ENCODE results near the gene ZNF536.

ZNF536 gene

DNA sequence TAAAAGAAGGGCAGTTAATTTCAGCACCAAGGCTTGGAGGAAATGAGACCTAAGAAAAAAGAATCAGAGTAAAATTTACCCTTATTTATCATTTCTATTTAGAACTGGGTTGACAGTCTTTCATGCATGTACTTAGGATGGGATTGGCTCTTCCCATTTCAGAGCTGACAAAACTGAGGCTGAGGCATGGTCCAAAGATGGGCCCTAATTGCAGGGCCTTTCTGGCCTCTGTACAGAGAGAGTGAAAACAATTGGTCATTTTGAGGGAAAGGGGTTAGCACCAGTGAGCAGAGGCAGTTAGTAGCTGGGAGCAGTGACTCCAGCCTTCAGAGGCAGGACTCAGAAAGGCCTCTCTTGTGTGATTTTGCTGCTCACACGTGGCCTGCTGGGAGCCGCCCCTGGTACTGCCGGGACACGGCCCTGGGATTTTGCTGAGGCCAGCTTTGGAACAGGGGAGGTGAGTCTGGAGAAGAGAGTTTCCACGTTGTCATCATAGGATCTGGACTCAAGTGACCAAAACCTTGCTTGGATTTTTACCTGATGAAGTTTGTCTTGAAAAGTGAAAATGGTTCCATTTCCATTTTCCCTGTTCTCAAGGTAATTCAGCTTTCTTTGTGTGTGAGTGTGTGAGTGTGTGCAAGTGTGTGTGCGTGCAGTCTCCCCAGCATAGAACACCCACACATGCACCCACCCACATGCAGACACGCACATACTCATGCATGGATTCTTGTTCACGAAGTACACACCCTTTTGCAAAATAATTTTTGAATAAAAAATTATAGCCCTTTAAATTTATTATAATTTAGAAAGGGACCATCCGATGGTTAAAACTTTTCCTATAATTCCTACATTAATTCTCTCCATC is at the start of gene ZNF536:
TSS of gene ZNF536 (plus strand) at position 425 of the 865 bp plus-strand sequence. CDS start 71,179 bp downstream, outside the sequence.
- no peak for DNase-seq (ENCODE audit: low spot score in 2 of 2)
- Mint-ChIP-seq H3K36me3 (no peaks in the 10 kb centered on the region), H3K27ac (no peak within 1 kb of the TSS), H3K9me3 (no peaks in the 10 kb centered on the region), H3K4me1 (no peaks in the 10 kb centered on the region), H3K4me3 (no peak within 1 kb of the TSS)
- no peak for ATAC-seq

DNA sequence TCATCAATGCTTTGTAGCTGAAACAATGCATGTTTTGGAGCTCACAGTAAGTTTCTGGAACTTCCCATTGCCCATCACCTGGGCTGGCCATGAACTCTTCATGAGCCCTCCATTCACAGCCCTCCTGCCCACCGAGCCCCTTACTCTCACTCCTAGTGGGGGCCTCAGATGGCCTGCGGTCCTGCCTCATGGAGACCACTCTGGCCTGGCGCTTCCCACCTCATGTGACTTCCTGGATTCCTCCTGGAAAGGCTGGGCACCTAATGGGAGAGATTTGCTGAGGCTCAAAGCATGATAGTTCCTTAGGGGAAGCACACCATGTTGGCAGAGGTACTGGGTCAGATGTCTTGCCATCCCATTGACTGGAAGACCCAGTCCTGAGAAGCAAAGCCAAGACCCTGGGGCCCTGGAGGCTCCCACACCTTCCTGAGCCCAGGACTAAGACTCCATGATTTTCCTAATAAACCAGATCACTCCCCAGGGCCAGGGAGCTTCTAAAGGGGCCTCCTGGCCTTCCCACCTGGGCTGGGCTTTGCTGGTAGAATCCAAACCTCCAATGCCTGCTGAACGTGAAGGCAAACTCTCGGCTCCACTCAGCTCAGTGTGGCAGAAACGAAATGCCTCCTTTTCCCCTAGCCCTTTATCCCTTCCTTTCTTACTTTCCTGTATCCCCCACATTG is 49.4 kb upstream of the ZNF536 start:
- ATAC-seq: no peak
- Mint-ChIP-seq H3K27ac (no peak overlapping the region), H3K4me3 (no peak overlapping the region)

GRCh38 chr19:30323904-30324303 is 48.3 kb upstream of the ZNF536 start:
- Mint-ChIP-seq H3K4me1 (no peaks in the 10 kb centered on the region), H3K36me3 (no peaks in the 10 kb centered on the region), H3K27ac (no peak overlapping the region), H3K9me3 (peaks cover 6% of the 10 kb centered on the region), H3K4me3 (no peak overlapping the region)
- ATAC-seq (no peak), DNase-seq (ENCODE audit: low spot score in 2 of 2) (no peak)

More for the DNA sequence above, 49.4 kb upstream of the ZNF536 start:
- no peaks in the 10 kb centered on the region for H3K4me1 Mint-ChIP-seq
- H3K36me3 Mint-ChIP-seq: no peaks in the 10 kb centered on the region
- DNase-seq (ENCODE audit: low spot score in 2 of 2): no peak
- peaks cover 6% of the 10 kb centered on the region for H3K9me3 Mint-ChIP-seq

DNA sequence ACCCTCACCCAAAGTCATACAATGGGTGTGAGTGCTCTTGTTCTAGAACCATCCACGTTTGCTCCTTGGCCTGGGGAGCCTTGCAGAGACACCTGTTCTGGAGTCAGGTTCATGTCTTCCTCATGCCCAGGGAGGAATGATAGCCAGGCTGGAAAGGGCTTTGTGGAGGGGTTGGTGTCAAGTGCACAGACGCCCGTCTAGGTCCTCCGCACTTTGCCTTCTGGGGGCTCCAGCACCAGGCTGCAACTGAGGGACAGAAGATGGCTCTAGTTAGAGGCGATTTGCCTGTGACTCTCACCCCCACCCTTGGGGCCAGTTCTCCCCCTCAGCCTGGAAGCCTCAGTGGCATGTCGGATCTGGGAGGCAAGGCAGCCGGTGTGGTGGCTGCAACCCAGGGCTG is 47.2 kb upstream of the ZNF536 start:
- ATAC-seq (no peak), DNase-seq (ENCODE audit: low spot score in 2 of 2) (no peak)
- no peaks in the 10 kb centered on the region for H3K4me1 Mint-ChIP-seq
- H3K4me3 Mint-ChIP-seq: no peak overlapping the region
- no peaks in the 10 kb centered on the region for H3K36me3 Mint-ChIP-seq
- peaks cover 6% of the 10 kb centered on the region for H3K9me3 Mint-ChIP-seq
- no peak overlapping the region for H3K27ac Mint-ChIP-seq

DNA sequence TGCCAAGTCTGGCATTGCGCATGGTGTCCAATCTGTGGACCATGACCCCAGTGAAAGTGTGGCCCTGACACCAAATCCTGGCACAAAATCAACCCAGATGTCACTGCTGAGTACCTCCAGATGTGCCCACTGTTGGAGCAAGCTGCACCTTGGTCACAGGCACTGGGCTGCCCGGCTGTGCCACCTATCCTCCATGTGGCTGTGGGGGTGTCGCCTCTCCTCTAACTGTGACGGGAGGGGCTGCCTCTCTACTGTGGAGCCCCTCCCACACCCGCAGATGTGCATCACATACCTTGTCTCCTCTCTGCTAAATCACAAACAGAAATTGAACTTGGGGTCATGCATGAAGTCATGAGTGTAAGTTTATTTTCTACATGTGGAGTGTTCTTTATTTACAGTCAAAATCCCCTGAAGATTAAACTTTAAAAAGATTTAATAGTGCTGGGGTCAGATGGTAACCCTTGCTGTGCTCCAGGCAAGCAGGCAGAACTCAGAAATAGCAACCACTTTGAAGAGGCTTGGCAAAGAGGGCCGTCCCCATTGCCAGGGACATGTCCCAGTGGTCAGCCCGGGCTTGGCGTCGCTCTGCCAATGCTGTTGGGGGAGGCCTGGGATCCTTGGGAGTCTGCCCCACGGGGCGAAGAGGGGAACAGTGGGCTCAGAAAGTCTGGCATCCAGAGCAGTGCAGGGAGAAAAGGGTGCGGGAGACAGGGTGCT is 46.4 kb upstream of the ZNF536 start:
- H3K36me3 Mint-ChIP-seq: no peaks in the 10 kb centered on the region
- no peak overlapping the region for H3K27ac Mint-ChIP-seq
- no peak overlapping the region for H3K4me3 Mint-ChIP-seq
- ATAC-seq (peak; percentile 13), DNase-seq (ENCODE audit: low spot score in 2 of 2) (no peak)
- H3K4me1 Mint-ChIP-seq: no peaks in the 10 kb centered on the region
- peaks cover 6% of the 10 kb centered on the region for H3K9me3 Mint-ChIP-seq

DNA sequence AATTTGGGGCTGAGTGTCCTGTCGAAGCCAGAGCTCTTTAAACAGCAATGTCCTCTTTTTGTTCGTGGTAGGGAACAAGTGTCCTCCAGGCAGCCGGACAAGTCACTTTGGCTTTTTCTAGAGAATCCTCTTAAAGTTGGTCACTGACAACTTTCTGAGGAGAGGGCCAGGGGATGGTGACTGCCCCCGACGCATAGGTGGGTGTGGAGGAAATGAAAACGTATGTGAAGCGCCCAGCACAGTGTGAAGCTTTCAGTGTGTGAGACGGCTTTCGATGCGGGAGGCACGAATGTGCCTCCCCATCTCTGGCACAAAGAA is 45.8 kb upstream of the ZNF536 start:
- H3K27ac Mint-ChIP-seq: no peak overlapping the region
- H3K36me3 Mint-ChIP-seq: no peaks in the 10 kb centered on the region
- no peaks in the 10 kb centered on the region for H3K4me1 Mint-ChIP-seq
- DNase-seq (ENCODE audit: low spot score in 2 of 2) (no peak), ATAC-seq (no peak)
- peaks cover 6% of the 10 kb centered on the region for H3K9me3 Mint-ChIP-seq
- H3K4me3 Mint-ChIP-seq: no peak overlapping the region

DNA sequence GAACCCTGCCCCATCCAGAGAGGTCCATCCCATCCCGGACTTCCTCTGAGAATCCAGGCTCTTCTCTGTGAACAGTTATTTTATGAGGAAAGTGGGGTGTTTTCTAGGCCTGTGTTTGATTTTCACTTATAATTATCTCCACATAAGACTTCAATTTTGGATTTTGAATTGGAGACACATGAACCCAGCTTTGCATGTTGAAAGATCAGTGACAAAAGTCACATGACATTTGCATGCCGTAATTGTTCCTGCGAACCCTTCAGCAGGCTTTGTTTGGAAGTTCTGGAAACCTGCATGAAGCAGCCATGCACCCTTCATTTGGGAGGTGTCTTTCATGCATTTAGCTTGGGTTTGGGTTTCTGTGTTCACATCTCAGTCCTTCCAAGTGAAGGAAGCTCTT is 44.9 kb upstream of the ZNF536 start:
- no peak for DNase-seq (ENCODE audit: low spot score in 2 of 2)
- no peak for ATAC-seq
- Mint-ChIP-seq H3K27ac (no peak overlapping the region), H3K4me3 (no peak overlapping the region), H3K9me3 (peaks cover 6% of the 10 kb centered on the region), H3K36me3 (no peaks in the 10 kb centered on the region), H3K4me1 (no peaks in the 10 kb centered on the region)

DNA sequence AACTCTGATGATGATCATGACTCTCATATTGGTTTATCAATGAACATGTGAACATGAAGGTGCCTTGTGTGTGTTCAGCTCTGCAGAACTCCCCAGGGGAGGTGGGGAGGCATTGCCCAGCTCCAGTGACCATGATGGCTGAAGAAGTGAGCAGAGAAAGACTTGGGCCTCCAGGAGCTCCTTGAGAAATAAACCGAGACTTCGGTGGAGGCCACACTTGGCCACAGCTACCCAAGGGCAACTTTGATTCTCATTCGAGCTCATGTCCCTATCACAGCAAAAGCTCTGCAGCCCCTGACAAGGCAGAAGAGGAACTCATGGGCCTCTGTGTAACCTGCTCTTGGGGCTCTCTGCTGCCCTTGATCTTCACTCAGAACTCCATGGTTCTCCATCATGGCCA is 44.1 kb upstream of the ZNF536 start:
- no peaks in the 10 kb centered on the region for H3K4me1 Mint-ChIP-seq
- no peak overlapping the region for H3K4me3 Mint-ChIP-seq
- no peak for DNase-seq (ENCODE audit: low spot score in 2 of 2)
- ATAC-seq: no peak
- H3K36me3 Mint-ChIP-seq: no peaks in the 10 kb centered on the region
- no peak overlapping the region for H3K27ac Mint-ChIP-seq
- peaks cover 4% of the 10 kb centered on the region for H3K9me3 Mint-ChIP-seq

- H3K4me1 Mint-ChIP-seq: no peaks in the 10 kb centered on the region
- no peak for ATAC-seq
- no peak for DNase-seq (ENCODE audit: low spot score in 2 of 2)
- no peaks in the 10 kb centered on the region for H3K9me3 Mint-ChIP-seq
- no peak overlapping the region for H3K27ac Mint-ChIP-seq
- no peak overlapping the region for H3K4me3 Mint-ChIP-seq
- H3K36me3 Mint-ChIP-seq: no peaks in the 10 kb centered on the region
Measured at GRCh38 chr19:30330266-30330665, 41.9 kb upstream of the ZNF536 start.

- no peak overlapping the region for H3K27ac Mint-ChIP-seq
- DNase-seq (ENCODE audit: low spot score in 2 of 2): no peak
- H3K4me1 Mint-ChIP-seq: no peaks in the 10 kb centered on the region
- H3K9me3 Mint-ChIP-seq: no peaks in the 10 kb centered on the region
- ATAC-seq: no peak
- H3K36me3 Mint-ChIP-seq: no peaks in the 10 kb centered on the region
- H3K4me3 Mint-ChIP-seq: no peak overlapping the region
Measured at GRCh38 chr19:30332445-30333234, 39.5 kb upstream of the ZNF536 start.

GRCh38 chr19:30333291-30334065 is 38.7 kb upstream of the ZNF536 start:
- no peak for DNase-seq (ENCODE audit: low spot score in 2 of 2)
- Mint-ChIP-seq H3K4me3 (no peak overlapping the region), H3K9me3 (no peaks in the 10 kb centered on the region), H3K36me3 (no peaks in the 10 kb centered on the region), H3K27ac (no peak overlapping the region), H3K4me1 (no peaks in the 10 kb centered on the region)
- no peak for ATAC-seq

- DNase-seq (ENCODE audit: low spot score in 2 of 2): no peak
- no peaks in the 10 kb centered on the region for H3K36me3 Mint-ChIP-seq
- H3K9me3 Mint-ChIP-seq: no peaks in the 10 kb centered on the region
- ATAC-seq: no peak
- H3K4me3 Mint-ChIP-seq: no peak overlapping the region
- H3K27ac Mint-ChIP-seq: no peak overlapping the region
- H3K4me1 Mint-ChIP-seq: no peaks in the 10 kb centered on the region
Measured at GRCh38 chr19:30334841-30335240, 37.3 kb upstream of the ZNF536 start.

DNA sequence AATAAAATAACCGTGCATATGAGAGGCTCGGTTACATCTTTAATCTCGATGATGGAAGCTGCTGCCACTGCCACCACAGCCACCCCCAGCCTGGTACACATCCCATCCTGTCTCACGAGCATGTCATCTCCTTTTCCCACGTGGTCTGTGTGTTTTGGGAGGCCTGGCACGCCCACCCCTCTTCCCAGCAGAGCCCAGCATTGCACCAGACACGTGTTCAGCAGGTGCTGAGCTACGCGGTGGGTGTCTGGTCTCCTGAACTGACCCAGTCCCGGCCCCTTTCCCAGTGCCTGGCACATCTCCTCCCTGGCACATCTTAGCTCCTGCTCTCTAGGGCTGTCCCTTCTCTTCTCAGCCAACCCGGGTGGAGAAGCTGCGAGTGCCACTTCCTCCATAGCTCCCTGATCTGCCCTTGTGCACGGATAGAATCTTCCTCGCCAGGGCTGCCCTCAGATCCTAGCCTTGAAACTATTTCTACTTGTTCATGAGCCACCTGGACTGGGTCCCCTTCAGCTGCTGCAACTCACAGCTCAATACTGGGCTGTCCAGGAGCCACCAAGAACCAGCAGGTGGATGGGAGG is 36.8 kb upstream of the ZNF536 start:
- Mint-ChIP-seq H3K36me3 (no peaks in the 10 kb centered on the region), H3K4me1 (no peaks in the 10 kb centered on the region), H3K9me3 (no peaks in the 10 kb centered on the region), H3K4me3 (no peak overlapping the region), H3K27ac (no peak overlapping the region)
- ATAC-seq (no peak), DNase-seq (ENCODE audit: low spot score in 2 of 2) (no peak)

DNA sequence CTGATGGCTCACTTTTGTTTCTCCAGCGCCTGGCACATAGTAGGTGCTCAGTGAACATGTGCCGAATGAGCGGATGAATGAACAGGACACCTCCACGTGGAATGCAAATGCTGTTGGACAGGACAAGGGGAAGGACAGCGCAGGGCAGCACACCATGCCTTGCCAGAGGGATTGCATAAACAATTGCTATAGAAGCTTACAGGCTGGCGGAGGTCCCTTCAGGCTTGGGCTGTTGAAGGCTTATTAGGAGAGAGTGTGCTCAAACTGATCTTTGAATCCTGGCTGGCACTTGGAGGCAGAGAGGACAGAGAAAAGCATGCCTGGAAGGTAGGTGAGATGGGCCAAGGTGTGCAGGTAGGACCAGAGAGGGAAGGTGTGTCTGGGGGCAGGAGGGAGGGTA is 35.9 kb upstream of the ZNF536 start:
- H3K4me3 Mint-ChIP-seq: no peak overlapping the region
- H3K9me3 Mint-ChIP-seq: no peaks in the 10 kb centered on the region
- DNase-seq (ENCODE audit: low spot score in 2 of 2) (no peak), ATAC-seq (no peak)
- no peaks in the 10 kb centered on the region for H3K36me3 Mint-ChIP-seq
- no peak overlapping the region for H3K27ac Mint-ChIP-seq
- H3K4me1 Mint-ChIP-seq: no peaks in the 10 kb centered on the region
